ENCODE measurements around the gene PLAU. TPM values are rescaled to one million over a fixed set of nuclear protein-coding genes. Genes with fewer than 3 reads are reported as not detected.

Gene PLAU
- total and polyA plus RNA-seq, 10 of the 15 experiments (the other 5 are each of a cell fraction or from before 2014, with no cell fraction given): 2.5 to 20.9 (median 11.5) TPM

- POLR2A ChIA-PET: no interaction called here
- no peak for DNase-seq (ENCODE audit: low read depth, low spot score)
Observed at GRCh38 chr10:73964743-73965142, 53.8 kb downstream of the PLAU start.

More at GRCh38 chr10:73964743-73965142, 53.8 kb downstream of the PLAU start:
- SMC1A ChIA-PET (ENCODE audit: uncharacterized antibody, unreplicated experiment): interaction anchor here (0.9 to 1.6 kb wide), 2 partner anchors 8 to 112 kb away, joined by 3 read pairs; no protein-coding TSS in a partner anchor
- 30% methylated on average over 2 of the region's 2 CpGs for WGBS (ENCODE audit: insufficient coverage, insufficient replicate concordance, low lambda C conversion rate, missing lambda C conversion rate)
- H3K9me3 ChIP-seq (replicated peaks; ENCODE audit: control insufficient read depth, insufficient read depth, low read length): no peaks in the 10 kb centered on the region
- FAIRE-seq (no peak), ATAC-seq (no peak)
- BruUV-seq (replicated peaks): no TSS peak
- peaks cover 15% of the 10 kb centered on the region for H3K4me1 ChIP-seq (ENCODE audit: control insufficient read depth, insufficient read depth, low read length)
- intact Hi-C loops (cut with micrococcal nuclease; ENCODE audit: unreplicated experiment) (no loop called here), in situ Hi-C loops (cut with MboI) (no loop called here)
- no peaks in the 10 kb centered on the region for H3K79me2 ChIP-seq (ENCODE audit: control insufficient read depth, insufficient read depth, low read length)
- H2AFZ ChIP-seq (ENCODE audit: control insufficient read depth, low read depth, low read length): no peak overlapping the region
- no peaks in the 10 kb centered on the region for H3K27me3 ChIP-seq (replicated peaks in 1 of 2; ENCODE audit: control insufficient read depth in 2 of 2, insufficient read depth in 2 of 2, low read length in 1 of 2)
- CTCF ChIA-PET: interaction anchor here (1.1 to 1.4 kb wide), 2 partner anchors 85 to 115 kb away, joined by 3 read pairs; no protein-coding TSS in a partner anchor
- no peak overlapping the region for H3K4me2 ChIP-seq (ENCODE audit: control insufficient read depth, insufficient read depth)
- no peak overlapping the region for H3K27ac ChIP-seq (ENCODE audit: control insufficient read depth, insufficient read depth)
- TF ChIP-seq ZNF274 (IDR thresholded peaks at IDR 0.05; ENCODE audit: insufficient read depth, insufficient read length): no peak
- TF ChIP-seq REST (IDR thresholded peaks at IDR 0.05; ENCODE audit: low read depth, low read length): no peak
- no peak for TF ChIP-seq RELA (IDR thresholded peaks at IDR 0.05; ENCODE audit: borderline replicate concordance, partially characterized antibody)
- no peak for TF ChIP-seq SIN3A (IDR thresholded peaks at IDR 0.05; ENCODE audit: low read depth, low read length)
- no peak for TF ChIP-seq CREM (IDR thresholded peaks at IDR 0.05; ENCODE audit: low read depth)
- TF ChIP-seq ATF7 (IDR thresholded peaks at IDR 0.05; ENCODE audit: low read depth): no peak
- TF ChIP-seq, protein P1, sequence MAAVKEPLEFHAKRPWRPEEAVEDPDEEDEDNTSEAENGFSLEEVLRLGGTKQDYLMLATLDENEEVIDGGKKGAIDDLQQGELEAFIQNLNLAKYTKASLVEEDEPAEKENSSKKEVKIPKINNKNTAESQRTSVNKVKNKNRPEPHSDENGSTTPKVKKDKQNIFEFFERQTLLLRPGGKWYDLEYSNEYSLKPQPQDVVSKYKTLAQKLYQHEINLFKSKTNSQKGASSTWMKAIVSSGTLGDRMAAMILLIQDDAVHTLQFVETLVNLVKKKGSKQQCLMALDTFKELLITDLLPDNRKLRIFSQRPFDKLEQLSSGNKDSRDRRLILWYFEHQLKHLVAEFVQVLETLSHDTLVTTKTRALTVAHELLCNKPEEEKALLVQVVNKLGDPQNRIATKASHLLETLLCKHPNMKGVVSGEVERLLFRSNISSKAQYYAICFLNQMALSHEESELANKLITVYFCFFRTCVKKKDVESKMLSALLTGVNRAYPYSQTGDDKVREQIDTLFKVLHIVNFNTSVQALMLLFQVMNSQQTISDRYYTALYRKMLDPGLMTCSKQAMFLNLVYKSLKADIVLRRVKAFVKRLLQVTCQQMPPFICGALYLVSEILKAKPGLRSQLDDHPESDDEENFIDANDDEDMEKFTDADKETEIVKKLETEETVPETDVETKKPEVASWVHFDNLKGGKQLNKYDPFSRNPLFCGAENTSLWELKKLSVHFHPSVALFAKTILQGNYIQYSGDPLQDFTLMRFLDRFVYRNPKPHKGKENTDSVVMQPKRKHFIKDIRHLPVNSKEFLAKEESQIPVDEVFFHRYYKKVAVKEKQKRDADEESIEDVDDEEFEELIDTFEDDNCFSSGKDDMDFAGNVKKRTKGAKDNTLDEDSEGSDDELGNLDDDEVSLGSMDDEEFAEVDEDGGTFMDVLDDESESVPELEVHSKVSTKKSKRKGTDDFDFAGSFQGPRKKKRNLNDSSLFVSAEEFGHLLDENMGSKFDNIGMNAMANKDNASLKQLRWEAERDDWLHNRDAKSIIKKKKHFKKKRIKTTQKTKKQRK (IDR thresholded peaks at IDR 0.05; ENCODE audit: low read depth, low read length): no peak
- TF ChIP-seq FOS (IDR thresholded peaks at IDR 0.05; ENCODE audit: borderline replicate concordance, extremely low read depth, insufficient read length): no peak
- TF ChIP-seq EGR1 (IDR thresholded peaks at IDR 0.05; ENCODE audit: borderline replicate concordance in 1 of 2, low read depth in 2 of 2, low read length in 2 of 2): no peak
- TF ChIP-seq EED (IDR thresholded peaks at IDR 0.05; ENCODE audit: low read depth): no peak
- TF ChIP-seq, protein P2, sequence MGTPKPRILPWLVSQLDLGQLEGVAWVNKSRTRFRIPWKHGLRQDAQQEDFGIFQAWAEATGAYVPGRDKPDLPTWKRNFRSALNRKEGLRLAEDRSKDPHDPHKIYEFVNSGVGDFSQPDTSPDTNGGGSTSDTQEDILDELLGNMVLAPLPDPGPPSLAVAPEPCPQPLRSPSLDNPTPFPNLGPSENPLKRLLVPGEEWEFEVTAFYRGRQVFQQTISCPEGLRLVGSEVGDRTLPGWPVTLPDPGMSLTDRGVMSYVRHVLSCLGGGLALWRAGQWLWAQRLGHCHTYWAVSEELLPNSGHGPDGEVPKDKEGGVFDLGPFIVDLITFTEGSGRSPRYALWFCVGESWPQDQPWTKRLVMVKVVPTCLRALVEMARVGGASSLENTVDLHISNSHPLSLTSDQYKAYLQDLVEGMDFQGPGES (IDR thresholded peaks at IDR 0.05): no peak
- TF ChIP-seq STAT1 (conservative IDR thresholded peaks at IDR 0.05): no peak
- no peak for TF ChIP-seq SPI1 (IDR thresholded peaks at IDR 0.05; ENCODE audit: borderline replicate concordance, insufficient read depth, low read depth, low read length)
- TF ChIP-seq IKZF1 (conservative IDR thresholded peaks at IDR 0.05): no peak
- no peak for TF ChIP-seq CREB1 (IDR thresholded peaks at IDR 0.05; ENCODE audit: low read depth)
- no peak overlapping the region for H3K9ac ChIP-seq (ENCODE audit: control insufficient read depth, insufficient read depth, low read length)
- no peaks in the 10 kb centered on the region for H3K36me3 ChIP-seq (ENCODE audit: control insufficient read depth in 2 of 2, insufficient read depth in 2 of 2, low read length in 1 of 2)
- RAD21 ChIA-PET (ENCODE audit: unreplicated experiment): interaction anchor here (1.5 kb wide), 1 partner anchor 28 kb away, joined by 3 read pairs; no protein-coding TSS in a partner anchor
- H3K4me3 ChIP-seq: no peak overlapping the region
- no peaks in the 10 kb centered on the region for H4K20me1 ChIP-seq (ENCODE audit: control insufficient read depth, insufficient read depth)

All from GM12878 (cell line).